GM13976 (cell line): ENCODE results near the gene NAA38.

ENCODE experiments used
- DNase-seq: peaks from one replicate; pipeline ENCODE4 v3.0.0; 2012; ENCODE audit warnings: low spot score
- in situ Hi-C: fragments of 300-500 bp; cut with MboI; formaldehyde crosslinking; loops from one replicate; pipeline ENCODE4 v1.12.0; 2022; ENCODE audit warnings: low sequenced_read_pairs, mixed read lengths, inconsistent platforms; ENCODE audit not compliant: unreplicated experiment
- TF ChIP-seq, protein P1 (sequence below): IDR thresholded peaks from 2 replicates; pipeline ENCODE4 v1.5.1; 2012; ENCODE audit warnings: borderline replicate concordance, mild to moderate bottlenecking; ENCODE audit not compliant: insufficient read depth; ENCODE audit errors: extremely low read depth, missing control alignments, control extremely low read depth

NAA38 gene

DNA sequence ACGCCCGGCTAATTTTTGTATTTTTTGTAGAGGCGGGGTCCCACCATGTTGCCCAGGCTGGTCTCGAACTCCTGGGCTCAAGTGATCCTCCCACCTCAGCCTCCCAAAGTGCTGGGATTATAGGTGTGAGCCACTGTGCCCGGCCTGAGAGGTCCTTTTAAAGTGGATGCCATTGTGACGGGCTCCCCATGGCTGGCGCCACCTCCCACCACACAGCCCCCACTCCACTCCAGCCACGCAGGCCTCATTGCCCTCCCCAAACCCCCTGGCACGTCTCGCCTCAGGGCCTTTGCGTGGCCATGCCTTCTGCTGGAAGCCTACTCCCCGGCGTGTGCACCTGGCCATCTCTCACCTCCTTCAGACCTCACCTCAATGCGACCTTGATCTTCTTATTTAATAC, 35.2 kb downstream of the NAA38 start:
- no peak for DNase-seq
- TF ChIP-seq, protein P1, sequence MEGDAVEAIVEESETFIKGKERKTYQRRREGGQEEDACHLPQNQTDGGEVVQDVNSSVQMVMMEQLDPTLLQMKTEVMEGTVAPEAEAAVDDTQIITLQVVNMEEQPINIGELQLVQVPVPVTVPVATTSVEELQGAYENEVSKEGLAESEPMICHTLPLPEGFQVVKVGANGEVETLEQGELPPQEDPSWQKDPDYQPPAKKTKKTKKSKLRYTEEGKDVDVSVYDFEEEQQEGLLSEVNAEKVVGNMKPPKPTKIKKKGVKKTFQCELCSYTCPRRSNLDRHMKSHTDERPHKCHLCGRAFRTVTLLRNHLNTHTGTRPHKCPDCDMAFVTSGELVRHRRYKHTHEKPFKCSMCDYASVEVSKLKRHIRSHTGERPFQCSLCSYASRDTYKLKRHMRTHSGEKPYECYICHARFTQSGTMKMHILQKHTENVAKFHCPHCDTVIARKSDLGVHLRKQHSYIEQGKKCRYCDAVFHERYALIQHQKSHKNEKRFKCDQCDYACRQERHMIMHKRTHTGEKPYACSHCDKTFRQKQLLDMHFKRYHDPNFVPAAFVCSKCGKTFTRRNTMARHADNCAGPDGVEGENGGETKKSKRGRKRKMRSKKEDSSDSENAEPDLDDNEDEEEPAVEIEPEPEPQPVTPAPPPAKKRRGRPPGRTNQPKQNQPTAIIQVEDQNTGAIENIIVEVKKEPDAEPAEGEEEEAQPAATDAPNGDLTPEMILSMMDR = no peak
- in situ Hi-C loops = no loop called here

DNA sequence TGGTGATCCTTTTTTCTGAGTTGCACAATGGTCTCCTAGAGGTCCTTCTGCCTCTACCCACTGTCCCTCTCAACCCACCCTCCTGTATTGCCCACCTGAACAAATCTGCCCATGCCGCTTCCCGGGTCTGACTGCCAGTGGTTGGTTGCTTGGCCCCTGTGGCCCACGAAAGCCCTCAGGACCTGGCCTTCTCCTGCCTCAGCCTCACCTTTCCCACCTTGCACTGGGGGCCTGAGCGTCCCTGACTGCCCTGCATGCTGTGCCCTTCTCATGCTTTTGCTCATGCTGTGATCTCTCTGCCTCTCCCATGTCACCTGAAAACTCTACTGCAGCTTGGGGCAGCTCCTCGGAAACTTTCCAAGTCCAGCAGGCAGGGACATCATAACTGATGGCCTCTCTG, 37.1 kb downstream of the NAA38 start:
- in situ Hi-C loops = no loop called here

DNA sequence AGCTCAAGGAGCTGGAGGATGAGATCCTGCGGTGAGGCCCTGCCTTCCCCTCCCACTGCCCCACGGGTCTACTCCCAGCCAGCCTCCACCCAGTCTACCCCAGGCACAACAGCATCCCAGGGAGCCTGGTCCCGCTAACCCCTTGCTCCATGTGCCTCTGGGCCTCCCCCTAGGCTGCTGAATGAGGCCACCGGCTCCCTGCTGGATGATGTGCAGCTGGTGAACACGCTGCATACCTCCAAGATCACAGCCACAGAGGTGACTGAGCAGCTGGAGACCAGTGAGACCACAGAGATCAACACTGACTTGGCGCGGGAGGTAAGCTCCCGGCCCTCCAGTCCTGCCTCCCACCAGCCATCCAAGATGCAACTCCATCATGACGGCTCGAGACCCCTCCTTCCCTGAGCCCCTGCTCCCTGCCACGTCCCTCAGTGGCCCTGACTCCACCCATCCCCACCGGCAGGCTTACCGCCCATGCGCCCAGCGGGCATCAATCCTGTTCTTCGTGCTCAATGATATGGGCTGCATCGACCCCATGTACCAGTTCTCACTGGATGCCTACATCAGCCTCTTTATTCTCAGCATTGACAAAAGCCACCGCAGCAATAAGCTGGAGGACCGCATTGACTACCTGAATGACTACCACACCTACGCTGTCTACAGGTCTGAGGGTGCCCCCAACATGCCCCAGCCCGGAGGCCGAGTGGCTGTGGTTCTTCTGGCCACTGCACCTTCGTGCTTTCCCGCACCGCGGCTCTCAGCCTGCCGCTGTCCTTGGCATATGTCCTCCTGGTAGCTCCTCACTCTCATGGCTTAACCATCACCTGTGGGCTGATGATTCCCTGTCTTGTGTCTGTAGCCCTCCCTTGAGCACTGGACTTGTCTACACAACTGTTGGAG, 38.4 kb downstream of the NAA38 start:
- no peak for DNase-seq
- in situ Hi-C loops = no loop called here

More for the DNA sequence above, 37.1 kb downstream of the NAA38 start:
- TF ChIP-seq, protein P1 = no peak
- no peak for DNase-seq

DNA sequence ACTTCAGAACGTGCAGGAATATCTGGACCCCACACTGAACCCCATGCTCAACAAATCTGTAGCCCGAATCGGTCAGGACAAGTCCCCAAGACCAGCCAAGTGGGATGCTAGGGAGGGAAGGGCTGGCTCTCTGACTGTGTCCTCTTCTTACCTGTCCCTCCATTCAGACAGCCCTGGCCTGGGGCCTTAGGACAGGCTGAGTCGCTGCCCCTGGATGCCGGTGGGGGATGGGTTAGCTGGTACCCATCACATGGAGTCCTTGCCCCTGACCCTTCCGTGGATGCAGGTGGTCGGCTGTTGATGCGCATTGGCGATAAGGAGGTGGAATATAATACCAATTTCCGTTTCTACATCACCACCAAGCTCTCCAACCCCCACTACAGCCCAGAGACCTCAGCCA, 39.3 kb downstream of the NAA38 start:
- in situ Hi-C loops = no loop called here
- TF ChIP-seq, protein P1 = no peak
- DNase-seq = no peak

More for the DNA sequence above, 38.4 kb downstream of the NAA38 start:
- TF ChIP-seq, protein P1 = no peak

DNA sequence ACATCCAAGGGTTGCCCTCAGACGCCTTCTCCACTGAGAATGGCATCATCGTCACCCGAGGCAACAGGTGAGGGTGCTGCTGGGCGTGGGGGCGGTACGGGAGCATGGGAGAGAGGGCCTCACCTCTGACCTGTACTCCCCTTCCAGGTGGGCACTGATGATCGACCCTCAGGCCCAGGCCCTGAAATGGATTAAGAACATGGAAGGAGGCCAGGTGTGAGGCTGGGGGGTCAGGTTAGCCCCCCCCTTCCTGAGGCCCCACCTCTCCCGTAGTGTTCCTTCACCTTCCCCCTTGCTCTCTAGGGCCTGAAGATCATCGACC, 39.8 kb downstream of the NAA38 start:
- in situ Hi-C loops = no loop called here
- DNase-seq = no peak
- TF ChIP-seq, protein P1 = no peak

DNA sequence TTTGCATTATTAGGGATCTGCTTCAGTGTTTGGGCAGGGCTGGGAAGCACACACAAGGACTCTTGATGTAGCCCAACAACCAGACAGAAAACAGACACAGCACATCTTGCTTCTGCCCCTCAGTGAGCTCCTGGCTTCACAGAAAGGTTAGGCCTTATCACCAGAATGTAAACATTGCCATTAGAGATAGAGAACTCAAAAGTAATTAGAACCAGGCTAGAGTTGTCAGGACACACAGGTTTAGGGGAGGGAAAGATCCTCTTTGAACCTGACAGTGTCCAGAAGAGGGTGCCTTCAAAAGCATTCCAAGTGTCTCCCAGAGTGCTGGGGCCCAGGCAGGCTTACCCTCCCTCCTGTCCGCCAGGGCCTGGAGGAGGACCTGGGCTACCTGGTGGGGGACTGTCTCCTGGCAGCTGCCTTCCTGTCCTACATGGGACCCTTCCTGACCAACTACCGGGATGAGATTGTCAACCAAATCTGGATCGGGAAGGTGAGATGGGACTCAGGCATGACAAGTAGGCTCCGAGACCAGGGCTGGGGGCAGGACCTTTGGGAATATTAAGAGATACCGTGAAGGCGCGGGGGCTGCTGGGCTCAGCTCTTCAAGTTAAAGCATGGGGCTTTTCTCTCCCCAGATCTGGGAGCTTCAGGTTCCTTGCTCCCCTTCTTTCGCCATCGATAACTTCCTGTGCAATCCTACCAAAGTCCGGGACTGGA, 40.3 kb downstream of the NAA38 start:
- no peak for DNase-seq
- TF ChIP-seq, protein P1 = no peak
- in situ Hi-C loops = no loop called here
